ENCODE measurements around the gene HK1. TPM values are rescaled to one million over a fixed set of nuclear protein-coding genes. Genes with fewer than 3 reads are reported as not detected.
A peak's percentile ranks its signal among the peaks of the same experiment; 100 is the strongest.

Gene HK1
- total and polyA plus RNA-seq, 2 of the 13 experiments (the other 11 are each of a cell fraction or from before 2014, with no cell fraction given) = 0.29 to 1.5 TPM

DNA sequence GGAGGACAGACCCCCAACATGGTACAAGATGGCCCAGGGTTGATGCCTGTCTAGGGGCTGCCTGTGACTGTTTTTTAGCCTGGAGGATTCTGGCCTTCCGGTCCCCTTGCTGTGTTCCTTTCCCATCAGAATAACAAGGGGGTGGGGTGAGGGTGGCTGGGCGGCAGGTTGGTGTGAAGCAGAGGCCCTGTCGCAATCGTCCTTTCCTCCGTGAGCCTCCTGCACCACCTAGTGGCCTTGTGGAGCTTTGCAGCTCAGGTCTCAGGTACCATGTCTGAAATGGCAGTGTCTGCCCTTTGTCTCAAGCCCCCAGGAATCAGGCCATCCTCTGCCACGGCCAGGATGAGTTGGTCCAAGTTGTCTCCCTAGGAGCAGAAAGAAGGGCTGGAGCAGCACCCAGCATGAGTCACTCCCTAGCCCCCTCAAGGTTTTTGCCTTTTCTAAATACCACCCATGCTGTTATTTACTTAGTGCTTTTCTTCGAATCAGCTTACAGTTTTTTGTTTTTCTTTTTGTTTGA is 114.2 kb downstream of the HK1 start (continued):
- no peak for TF ChIP-seq TFE3 (CRISPR knock-in tag; IDR thresholded peaks at IDR 0.05)
- no peak for TF ChIP-seq ZNF607 (CRISPR knock-in tag; IDR thresholded peaks at IDR 0.05; ENCODE audit: borderline replicate concordance)
- no peak for TF ChIP-seq ATRX (CRISPR knock-in tag; IDR thresholded peaks at IDR 0.05; ENCODE audit: borderline replicate concordance)
- TF ChIP-seq, protein P1, sequence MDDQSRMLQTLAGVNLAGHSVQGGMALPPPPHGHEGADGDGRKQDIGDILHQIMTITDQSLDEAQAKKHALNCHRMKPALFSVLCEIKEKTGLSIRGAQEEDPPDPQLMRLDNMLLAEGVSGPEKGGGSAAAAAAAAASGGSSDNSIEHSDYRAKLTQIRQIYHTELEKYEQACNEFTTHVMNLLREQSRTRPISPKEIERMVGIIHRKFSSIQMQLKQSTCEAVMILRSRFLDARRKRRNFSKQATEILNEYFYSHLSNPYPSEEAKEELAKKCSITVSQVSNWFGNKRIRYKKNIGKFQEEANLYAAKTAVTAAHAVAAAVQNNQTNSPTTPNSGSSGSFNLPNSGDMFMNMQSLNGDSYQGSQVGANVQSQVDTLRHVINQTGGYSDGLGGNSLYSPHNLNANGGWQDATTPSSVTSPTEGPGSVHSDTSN (CRISPR knock-in tag; IDR thresholded peaks at IDR 0.05; ENCODE audit: borderline replicate concordance) = no peak
- no peak for TF ChIP-seq LRRFIP1 (CRISPR knock-in tag; conservative IDR thresholded peaks at IDR 0.05)
- TF ChIP-seq NFAT5 (CRISPR knock-in tag; IDR thresholded peaks at IDR 0.05) = no peak
- TF ChIP-seq ZSCAN9 (CRISPR knock-in tag; IDR thresholded peaks at IDR 0.05; ENCODE audit: borderline replicate concordance) = no peak
- TF ChIP-seq ZBTB4 (CRISPR knock-in tag; IDR thresholded peaks at IDR 0.05; ENCODE audit: borderline replicate concordance) = no peak
- TF ChIP-seq HDAC2 (CRISPR knock-in tag; IDR thresholded peaks at IDR 0.05) = no peak
- no peak for TF ChIP-seq FOXP1 (IDR thresholded peaks at IDR 0.05)
- TF ChIP-seq FOXP1 (CRISPR knock-in tag; IDR thresholded peaks at IDR 0.05) = 0 out of 2 replicates have a peak, but pooled peaks have one; percentile 14
- TF ChIP-seq IKZF4 (CRISPR knock-in tag; IDR thresholded peaks at IDR 0.05; ENCODE audit: borderline replicate concordance, low read depth, not compliant biosample characterization) = no peak
- no peak for TF ChIP-seq HNRNPK (IDR thresholded peaks at IDR 0.05; ENCODE audit: low read depth, low read length, poor library complexity, severe bottlenecking)
- no peak for TF ChIP-seq KLF13 (CRISPR knock-in tag; IDR thresholded peaks at IDR 0.05)

All from HepG2 (cell line).